Keratinocyte (primary cell): Measurements from ENCODE around the gene F7. TPM values are rescaled to one million over a fixed set of nuclear protein-coding genes. Genes with fewer than 3 reads are reported as not detected.

Experiments used
- DNase-seq: peaks from one replicate; pipeline ENCODE4 v3.0.0-alpha.2; 2011; ENCODE audit warnings: low read depth, missing footprints, low spot score
- FAIRE-seq: peaks from 2 replicates; lab custom pipeline; 2011; peaks lifted over from hg19 to GRCh38; lab: Jason Lieb, UNC
- H2AFZ ChIP-seq: 2 replicates; pipeline ENCODE4 v1.6.0; 2012; ENCODE audit warnings: low read length, control low read depth, inconsistent platforms; ENCODE audit not compliant: control insufficient read depth
- H3K27ac ChIP-seq: 2 replicates; pipeline ENCODE4 v1.5.1; 2011; ENCODE audit warnings: low read length; ENCODE audit not compliant: control insufficient read depth, insufficient read depth
- H3K27me3 ChIP-seq: 3 replicates; pipeline ENCODE4 v1.6.0; 2011; ENCODE audit warnings: low read length; ENCODE audit not compliant: control insufficient read depth, insufficient read depth; ENCODE audit errors: extremely low read depth
- H3K36me3 ChIP-seq, 2 experiments: 2 replicates in 1 of 2; 3 replicates in 1 of 2; pipeline ENCODE4 v1.5.1; 2011; ENCODE audit warnings: low read length in 2 of 2, mild to moderate bottlenecking in 1 of 2; ENCODE audit not compliant: control insufficient read depth in 2 of 2, insufficient read depth in 2 of 2; ENCODE audit errors: extremely low read depth in 1 of 2
- H3K4me1 ChIP-seq: 3 replicates; pipeline ENCODE4 v1.5.1; 2011; ENCODE audit warnings: low read length; ENCODE audit not compliant: control insufficient read depth, insufficient read depth; ENCODE audit errors: extremely low read depth
- H3K4me2 ChIP-seq: 3 replicates; pipeline ENCODE4 v1.6.0; 2011; ENCODE audit warnings: low read depth, low read length; ENCODE audit not compliant: control insufficient read depth, insufficient read depth; ENCODE audit errors: extremely low read depth
- H3K4me3 ChIP-seq, 3 experiments: fragments of 200-600 bp in 1 of 3; sonication (generic) in 1 of 3; 2 replicates in 2 of 3; 3 replicates in 1 of 3; pipeline ENCODE4 v1.5.1; 2011 to 2016; ENCODE audit warnings: low read length in 3 of 3, mild to moderate bottlenecking in 3 of 3, control low read depth in 2 of 3, inconsistent platforms in 1 of 3, low read depth in 1 of 3, mixed read lengths in 1 of 3, mixed run types in 1 of 3, moderate library complexity in 1 of 3; ENCODE audit not compliant: control insufficient read depth in 2 of 3, insufficient read depth in 2 of 3; ENCODE audit errors: extremely low read depth in 1 of 3
- H3K79me2 ChIP-seq: 2 replicates; pipeline ENCODE4 v1.6.0; 2012; ENCODE audit warnings: low read length; ENCODE audit not compliant: control insufficient read depth, insufficient read depth
- H3K9ac ChIP-seq: 3 replicates; pipeline ENCODE4 v1.6.0; 2011; ENCODE audit warnings: low read length; ENCODE audit not compliant: control insufficient read depth, insufficient read depth; ENCODE audit errors: extremely low read depth
- H3K9me1 ChIP-seq: 3 replicates; pipeline ENCODE4 v1.6.0; 2011; ENCODE audit warnings: low read length; ENCODE audit not compliant: control insufficient read depth, insufficient read depth; ENCODE audit errors: extremely low read depth
- H3K9me3 ChIP-seq: 2 replicates; pipeline ENCODE4 v1.5.1; 2012; ENCODE audit warnings: low read depth, low read length; ENCODE audit not compliant: control insufficient read depth
- H4K20me1 ChIP-seq: 3 replicates; pipeline ENCODE4 v1.6.0; 2011; ENCODE audit warnings: low read length; ENCODE audit not compliant: control insufficient read depth, insufficient read depth; ENCODE audit errors: extremely low read depth
- EZH2 ChIP-seq: IDR thresholded peaks from one replicate; pipeline ENCODE4 v1.6.1; 2012; ENCODE audit warnings: inconsistent platforms, mild to moderate bottlenecking, low read length, moderate library complexity
- dilution Hi-C: fragments of 300-500 bp; cut with MboI; formaldehyde crosslinking; loops from one replicate; pipeline ENCODE4 v1.7.0; 2020; ENCODE audit warnings: low sequenced_read_pairs; ENCODE audit not compliant: extremely low pct_ligation_motif_present
- polyA plus RNA-seq, 5 experiments: library from polyadenylated mRNA; depleted of rRNA in 3 of 5; stranded (reverse) in 3 of 5; stranded (forward) in 1 of 5; unstranded in 1 of 5; fragments of >200 nt; gene quantifications; 1 replicate in 1 of 5; 2 replicates in 3 of 5; 3 replicates in 1 of 5; pipeline versions ENCODE4 v1.2.1 to v1.2.3, GENCODE V29; 2011 to 2012; ENCODE audit warnings: missing spikeins in 2 of 5, low read depth in 1 of 5, low replicate concordance in 1 of 5
- TF ChIP-seq, protein P1 (sequence below), 3 experiments: IDR thresholded peaks in 1 of 3; conservative IDR thresholded peaks in 1 of 3; optimal IDR thresholded peaks in 1 of 3; 2 replicates in 2 of 3; 3 replicates in 1 of 3; pipeline versions ENCODE3 to v1.5.1; 2011; ENCODE audit warnings: low read length in 3 of 3, mild to moderate bottlenecking in 3 of 3, moderate library complexity in 2 of 3, control low read depth in 1 of 3, inconsistent platforms in 1 of 3; ENCODE audit not compliant: insufficient read depth in 2 of 3; ENCODE audit errors: extremely low read depth in 1 of 3

F7 gene
- polyA plus RNA-seq, 1 donor (not counting 4 experiments of a cell fraction or from before 2014, with no cell fraction given), result not detected

DNA sequence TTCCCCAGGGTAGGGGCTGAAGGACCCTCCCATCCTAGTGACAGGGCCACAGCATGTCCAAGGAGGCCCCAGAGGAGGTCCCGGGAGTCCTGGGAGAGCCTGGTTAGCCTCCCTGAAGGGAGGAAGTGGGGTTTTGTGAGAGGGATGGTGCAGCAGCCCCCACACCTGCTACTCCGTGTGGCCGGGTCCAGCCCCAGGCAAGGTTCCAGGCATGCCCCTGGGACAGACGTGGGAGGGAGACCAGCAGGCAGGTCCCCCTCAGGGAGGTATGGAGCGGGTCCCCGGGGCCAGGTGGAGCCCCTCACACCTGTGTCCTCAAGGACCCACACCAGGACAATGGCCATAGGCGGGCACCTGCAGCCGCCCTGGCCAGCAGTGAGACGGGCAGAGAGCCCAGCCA is 1.9 kb upstream of the F7 start:
- peaks cover 6% of the 10 kb centered on the region for H3K27me3 ChIP-seq
- H3K9me3 ChIP-seq, result no peaks in the 10 kb centered on the region
- H3K4me3 ChIP-seq, result no peak overlapping the region
- no peak overlapping the region for H3K4me2 ChIP-seq
- H3K27ac ChIP-seq, result no peak overlapping the region
- TF ChIP-seq, protein P1, sequence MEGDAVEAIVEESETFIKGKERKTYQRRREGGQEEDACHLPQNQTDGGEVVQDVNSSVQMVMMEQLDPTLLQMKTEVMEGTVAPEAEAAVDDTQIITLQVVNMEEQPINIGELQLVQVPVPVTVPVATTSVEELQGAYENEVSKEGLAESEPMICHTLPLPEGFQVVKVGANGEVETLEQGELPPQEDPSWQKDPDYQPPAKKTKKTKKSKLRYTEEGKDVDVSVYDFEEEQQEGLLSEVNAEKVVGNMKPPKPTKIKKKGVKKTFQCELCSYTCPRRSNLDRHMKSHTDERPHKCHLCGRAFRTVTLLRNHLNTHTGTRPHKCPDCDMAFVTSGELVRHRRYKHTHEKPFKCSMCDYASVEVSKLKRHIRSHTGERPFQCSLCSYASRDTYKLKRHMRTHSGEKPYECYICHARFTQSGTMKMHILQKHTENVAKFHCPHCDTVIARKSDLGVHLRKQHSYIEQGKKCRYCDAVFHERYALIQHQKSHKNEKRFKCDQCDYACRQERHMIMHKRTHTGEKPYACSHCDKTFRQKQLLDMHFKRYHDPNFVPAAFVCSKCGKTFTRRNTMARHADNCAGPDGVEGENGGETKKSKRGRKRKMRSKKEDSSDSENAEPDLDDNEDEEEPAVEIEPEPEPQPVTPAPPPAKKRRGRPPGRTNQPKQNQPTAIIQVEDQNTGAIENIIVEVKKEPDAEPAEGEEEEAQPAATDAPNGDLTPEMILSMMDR (optimal IDR thresholded peaks at IDR 0.05 in 1 of 3, IDR thresholded peaks at IDR 0.05 in 1 of 3, conservative IDR thresholded peaks at IDR 0.05 in 1 of 3; ENCODE audit: extremely low read depth in 1 of 3, insufficient read depth in 2 of 3, low read length in 3 of 3), result no peak
- no peak for TF ChIP-seq EZH2
- H2AFZ ChIP-seq, result no peak overlapping the region
- H3K9ac ChIP-seq, result no peak overlapping the region
- no peaks in the 10 kb centered on the region for H4K20me1 ChIP-seq
- H3K4me1 ChIP-seq, result no peaks in the 10 kb centered on the region
- dilution Hi-C loops, result no loop called here
- H3K79me2 ChIP-seq, result no peaks in the 10 kb centered on the region
- no peaks in the 10 kb centered on the region for H3K9me1 ChIP-seq
- H3K36me3 ChIP-seq, result no peaks in the 10 kb centered on the region
- FAIRE-seq (no peak), DNase-seq (no peak)

DNA sequence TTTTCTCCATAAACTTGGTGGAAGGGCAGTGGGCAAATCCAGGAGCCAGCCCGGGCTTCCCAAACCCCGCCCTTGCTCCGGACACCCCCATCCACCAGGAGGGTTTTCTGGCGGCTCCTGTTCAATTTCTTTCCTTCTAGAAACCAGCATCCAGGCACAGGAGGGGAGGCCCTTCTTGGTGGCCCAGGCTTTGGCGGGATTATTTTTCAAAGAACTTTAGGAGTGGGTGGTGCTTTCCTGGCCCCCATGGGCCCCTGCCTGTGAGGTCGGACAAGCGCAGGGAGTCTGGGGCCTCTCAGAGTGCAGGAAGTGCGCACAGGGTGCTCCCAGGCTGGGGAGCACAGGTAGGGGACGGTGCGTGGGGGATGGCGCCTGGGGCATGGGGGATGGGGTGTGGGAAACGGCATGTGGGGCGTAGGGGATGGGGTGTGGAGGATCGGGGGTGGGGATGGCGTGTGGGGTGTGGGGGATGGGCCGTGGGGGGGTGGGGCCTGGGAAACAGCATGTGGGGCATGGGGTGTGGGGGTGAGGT is 396 bp downstream of the F7 start:
- Histone ChIP-seq H4K20me1 (no peaks in the 10 kb centered on the region), H3K79me2 (no peaks in the 10 kb centered on the region), H3K4me3 (no peak overlapping the region), H3K9me1 (no peaks in the 10 kb centered on the region), H3K9ac (no peak overlapping the region), H3K36me3 (no peaks in the 10 kb centered on the region), H3K4me1 (no peaks in the 10 kb centered on the region), H3K9me3 (no peaks in the 10 kb centered on the region), H2AFZ (no peak overlapping the region), H3K27me3 (peaks cover 27% of the 10 kb centered on the region), H3K4me2 (no peak overlapping the region), H3K27ac (no peak overlapping the region)
- DNase-seq (no peak), FAIRE-seq (no peak)
- no peak for TF ChIP-seq EZH2
- TF ChIP-seq, protein P1 (optimal IDR thresholded peaks at IDR 0.05 in 1 of 3, IDR thresholded peaks at IDR 0.05 in 1 of 3, conservative IDR thresholded peaks at IDR 0.05 in 1 of 3; ENCODE audit: extremely low read depth in 1 of 3, insufficient read depth in 2 of 3, low read length in 3 of 3), result no peak
- dilution Hi-C loops, result no loop called here
